Kidney epithelial cell (primary cell): Measurements from ENCODE around the gene DIP2C. TPM values are rescaled to one million over a fixed set of nuclear protein-coding genes. Genes with fewer than 3 reads are reported as not detected.

Experiments used
- DNase-seq: peaks from one replicate; pipeline ENCODE4 v3.0.0-alpha.2; 2010; ENCODE audit warnings: low read depth
- H3K27me3 ChIP-seq: 2 replicates; pipeline ENCODE4 v1.6.0; 2011; ENCODE audit warnings: low read length; ENCODE audit not compliant: control insufficient read depth, insufficient read depth
- H3K36me3 ChIP-seq: 2 replicates; pipeline ENCODE4 v1.5.1; 2011; ENCODE audit warnings: low read length; ENCODE audit not compliant: control insufficient read depth, insufficient read depth
- H3K4me3 ChIP-seq: 2 replicates; pipeline ENCODE4 v1.5.1; 2011; ENCODE audit warnings: low read depth, mild to moderate bottlenecking, control low read depth, low read length
- total RNA-seq: library from RNA; depleted of rRNA; stranded (reverse); fragments of >200 nt; gene quantifications from 2 replicates; pipeline ENCODE4 v1.2.3, GENCODE V29; 2015
- TF ChIP-seq, protein P1 (sequence below): IDR thresholded peaks from 2 replicates; pipeline ENCODE4 v1.5.1; 2011; ENCODE audit warnings: mild to moderate bottlenecking, moderate library complexity, low read length, control low read depth, inconsistent platforms; ENCODE audit not compliant: insufficient read depth, poor library complexity, severe bottlenecking

DIP2C gene
- total RNA-seq, 1 donor from 2014 or later = 19.2 TPM

DNA sequence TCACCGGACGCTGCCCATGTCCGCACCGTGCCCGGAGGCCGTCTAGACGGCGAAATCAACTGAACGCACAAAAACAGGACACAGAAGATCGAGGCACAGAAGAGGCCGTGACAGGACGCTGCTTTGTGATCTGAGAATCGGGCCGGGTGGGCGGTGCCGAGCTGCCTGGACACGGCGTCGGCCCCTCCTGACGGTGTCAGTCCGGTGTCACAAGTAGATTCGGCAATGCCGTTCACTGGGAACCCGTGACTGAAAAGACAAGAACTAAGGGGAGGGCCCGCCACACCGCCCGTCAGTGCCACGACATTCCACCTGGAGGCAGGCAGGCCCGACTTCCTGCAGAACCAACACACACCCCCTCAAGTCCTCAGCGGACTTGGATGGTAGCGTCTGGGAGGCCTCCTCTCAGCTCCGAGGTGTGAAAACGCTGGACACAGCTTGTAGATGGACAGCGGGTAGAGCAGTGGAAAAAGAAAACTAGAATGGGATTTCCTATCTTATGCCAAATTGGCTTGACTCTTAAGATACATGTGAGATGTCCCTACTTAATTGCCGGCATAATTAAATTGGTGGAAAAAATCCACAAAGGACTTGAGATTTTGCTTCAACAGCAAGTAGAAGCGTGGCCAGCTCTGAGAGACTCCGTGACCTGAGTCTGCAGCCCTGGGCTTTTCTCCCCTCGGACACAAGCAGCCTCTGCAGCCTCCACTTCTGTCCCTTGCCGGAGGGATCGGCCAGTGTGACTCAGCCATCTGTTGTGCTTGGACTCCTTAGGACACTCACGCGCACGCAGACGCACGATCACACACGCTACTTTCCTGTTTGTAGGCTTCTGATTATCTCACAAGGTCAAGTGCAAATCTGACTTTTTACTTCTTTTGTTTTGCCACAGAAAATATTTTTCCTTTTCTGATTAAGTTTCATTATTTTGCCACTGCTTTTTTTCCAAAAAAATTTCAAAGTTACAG is 269.0 kb downstream of the DIP2C start:
- TF ChIP-seq, protein P1, sequence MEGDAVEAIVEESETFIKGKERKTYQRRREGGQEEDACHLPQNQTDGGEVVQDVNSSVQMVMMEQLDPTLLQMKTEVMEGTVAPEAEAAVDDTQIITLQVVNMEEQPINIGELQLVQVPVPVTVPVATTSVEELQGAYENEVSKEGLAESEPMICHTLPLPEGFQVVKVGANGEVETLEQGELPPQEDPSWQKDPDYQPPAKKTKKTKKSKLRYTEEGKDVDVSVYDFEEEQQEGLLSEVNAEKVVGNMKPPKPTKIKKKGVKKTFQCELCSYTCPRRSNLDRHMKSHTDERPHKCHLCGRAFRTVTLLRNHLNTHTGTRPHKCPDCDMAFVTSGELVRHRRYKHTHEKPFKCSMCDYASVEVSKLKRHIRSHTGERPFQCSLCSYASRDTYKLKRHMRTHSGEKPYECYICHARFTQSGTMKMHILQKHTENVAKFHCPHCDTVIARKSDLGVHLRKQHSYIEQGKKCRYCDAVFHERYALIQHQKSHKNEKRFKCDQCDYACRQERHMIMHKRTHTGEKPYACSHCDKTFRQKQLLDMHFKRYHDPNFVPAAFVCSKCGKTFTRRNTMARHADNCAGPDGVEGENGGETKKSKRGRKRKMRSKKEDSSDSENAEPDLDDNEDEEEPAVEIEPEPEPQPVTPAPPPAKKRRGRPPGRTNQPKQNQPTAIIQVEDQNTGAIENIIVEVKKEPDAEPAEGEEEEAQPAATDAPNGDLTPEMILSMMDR = no peak
- Histone ChIP-seq H3K36me3 (peaks cover 1% of the 10 kb centered on the region), H3K4me3 (no peak overlapping the region), H3K27me3 (no peaks in the 10 kb centered on the region)
- no peak for DNase-seq

DNA sequence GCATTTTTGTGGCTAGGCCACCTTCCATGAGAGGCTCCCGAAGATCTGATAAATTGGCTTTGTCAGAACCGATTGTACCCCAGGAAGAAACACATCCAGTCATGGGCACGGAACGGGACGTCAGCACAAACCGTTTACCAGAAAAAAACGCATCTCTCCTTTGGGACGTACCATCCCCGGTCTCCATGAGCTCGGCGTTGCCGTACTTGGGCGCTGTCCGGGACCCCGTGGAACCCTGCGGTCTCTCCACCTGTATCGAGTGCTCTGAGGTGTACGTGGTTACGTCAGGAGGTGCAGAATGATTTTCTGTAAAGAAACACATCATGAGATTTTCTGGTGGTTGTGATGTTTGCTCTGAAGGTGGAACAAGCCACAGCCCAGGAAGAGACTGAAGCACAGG is 270.6 kb downstream of the DIP2C start:
- H3K36me3 ChIP-seq = peaks cover 1% of the 10 kb centered on the region

DNA sequence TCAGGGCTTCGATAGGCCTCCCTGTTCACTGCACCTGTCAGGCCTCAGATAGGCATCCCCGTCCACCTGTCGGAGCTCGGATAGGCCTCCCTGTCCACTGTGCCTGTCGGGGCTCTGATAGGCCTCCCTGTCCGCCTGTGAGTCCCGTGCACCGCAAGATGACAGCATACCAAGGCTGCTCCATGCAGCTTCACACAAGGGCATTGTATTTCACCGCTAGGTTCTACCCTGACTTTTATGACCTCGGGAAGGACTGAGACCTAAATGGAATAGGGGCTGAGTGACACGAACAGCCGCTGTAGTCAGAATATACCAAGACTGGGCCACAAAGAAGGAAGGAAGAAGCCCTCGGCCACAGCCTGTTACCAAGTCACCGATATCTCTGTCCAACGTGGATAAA is 271.2 kb downstream of the DIP2C start:
- Histone ChIP-seq H3K4me3 (no peak overlapping the region), H3K36me3 (peaks cover 1% of the 10 kb centered on the region), H3K27me3 (no peaks in the 10 kb centered on the region)
- TF ChIP-seq, protein P1 = no peak
- DNase-seq = no peak

More for the DNA sequence above, 270.6 kb downstream of the DIP2C start:
- TF ChIP-seq, protein P1 = no peak
- Histone ChIP-seq H3K27me3 (no peaks in the 10 kb centered on the region), H3K4me3 (no peak overlapping the region)
- DNase-seq = no peak

DNA sequence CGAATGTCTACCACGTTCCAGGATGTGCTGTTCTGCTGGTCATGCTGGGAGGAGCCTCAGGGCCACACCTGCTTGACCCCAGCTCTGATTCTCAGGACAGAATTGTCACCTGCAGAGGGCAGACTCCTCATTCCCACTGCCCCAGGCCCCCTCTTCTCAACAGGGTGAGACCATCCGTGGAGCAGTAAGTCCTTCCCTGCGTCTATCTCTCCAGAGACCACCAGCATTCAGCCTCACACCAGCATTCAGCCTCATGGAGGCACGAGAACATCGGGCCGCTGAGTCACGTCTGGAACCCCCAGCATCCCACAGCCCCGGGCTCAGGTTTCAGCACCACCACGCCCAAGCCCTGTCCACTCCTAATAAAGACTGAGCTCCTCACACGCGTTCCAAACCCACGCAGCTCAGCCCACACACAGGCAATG is 273.4 kb downstream of the DIP2C start:
- Histone ChIP-seq H3K36me3 (peaks cover 1% of the 10 kb centered on the region), H3K4me3 (no peak overlapping the region), H3K27me3 (no peaks in the 10 kb centered on the region)
- no peak for DNase-seq
- TF ChIP-seq, protein P1 = no peak

DNA sequence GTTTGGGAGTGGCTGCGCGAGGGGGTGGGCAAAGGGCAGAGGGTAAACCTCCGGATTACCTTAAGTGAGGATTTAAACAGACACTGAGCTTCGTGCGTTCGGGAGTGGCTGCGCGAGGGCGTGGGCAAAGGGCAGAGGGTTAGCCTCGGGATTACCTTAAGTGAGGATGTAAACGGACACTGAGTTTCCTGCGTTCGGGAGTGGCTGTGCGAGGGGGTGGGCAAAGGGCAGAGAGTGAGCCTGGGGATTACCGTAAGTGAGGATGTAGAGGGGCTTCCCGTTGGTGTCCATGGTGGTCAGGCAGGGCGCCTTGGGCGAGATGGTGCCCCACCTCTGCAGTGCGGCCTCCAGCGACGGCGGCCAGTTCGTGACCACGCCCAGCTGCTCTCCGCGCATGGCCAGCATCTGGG is 275.8 kb downstream of the DIP2C start:
- DNase-seq = no peak
- H3K27me3 ChIP-seq = no peaks in the 10 kb centered on the region
- H3K4me3 ChIP-seq = no peak overlapping the region
- peaks cover 1% of the 10 kb centered on the region for H3K36me3 ChIP-seq
- TF ChIP-seq, protein P1 = no peak

DNA sequence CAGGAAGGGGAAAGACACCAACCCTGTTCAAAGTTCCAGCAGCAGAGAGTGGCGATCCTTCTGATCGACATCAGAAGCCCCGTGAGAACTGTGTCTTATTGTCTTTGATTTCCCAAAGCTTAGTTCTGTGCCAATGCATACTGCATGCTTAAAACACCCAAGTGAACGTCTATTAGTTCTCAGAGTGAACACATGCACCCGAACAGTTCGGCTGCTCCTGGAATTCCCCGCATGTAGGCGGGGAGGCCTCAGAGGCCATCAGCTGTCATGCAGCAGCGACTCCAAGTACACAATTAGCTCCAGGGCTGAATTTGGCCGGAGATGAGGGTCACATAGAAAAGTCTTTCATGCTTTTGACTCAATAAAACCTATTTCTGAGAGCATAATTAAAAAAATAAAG is 277.4 kb downstream of the DIP2C start:
- peaks cover 4% of the 10 kb centered on the region for H3K36me3 ChIP-seq
- no peak overlapping the region for H3K4me3 ChIP-seq
- no peak for DNase-seq
- no peaks in the 10 kb centered on the region for H3K27me3 ChIP-seq
- TF ChIP-seq, protein P1 = no peak
